ENCODE measurements around the gene ARHGAP40. TPM values are rescaled to one million over a fixed set of nuclear protein-coding genes. Genes with fewer than 3 reads are reported as not detected.

Gene ARHGAP40
- total RNA-seq, 1 donor from 2014 or later, result not detected

GRCh38 chr20:38652995-38653394 is 51.4 kb downstream of the ARHGAP40 start:
- DNase-seq, result no peak

GRCh38 chr20:38657390-38657789 is 55.8 kb downstream of the ARHGAP40 start:
- DNase-seq, result no peak

DNA sequence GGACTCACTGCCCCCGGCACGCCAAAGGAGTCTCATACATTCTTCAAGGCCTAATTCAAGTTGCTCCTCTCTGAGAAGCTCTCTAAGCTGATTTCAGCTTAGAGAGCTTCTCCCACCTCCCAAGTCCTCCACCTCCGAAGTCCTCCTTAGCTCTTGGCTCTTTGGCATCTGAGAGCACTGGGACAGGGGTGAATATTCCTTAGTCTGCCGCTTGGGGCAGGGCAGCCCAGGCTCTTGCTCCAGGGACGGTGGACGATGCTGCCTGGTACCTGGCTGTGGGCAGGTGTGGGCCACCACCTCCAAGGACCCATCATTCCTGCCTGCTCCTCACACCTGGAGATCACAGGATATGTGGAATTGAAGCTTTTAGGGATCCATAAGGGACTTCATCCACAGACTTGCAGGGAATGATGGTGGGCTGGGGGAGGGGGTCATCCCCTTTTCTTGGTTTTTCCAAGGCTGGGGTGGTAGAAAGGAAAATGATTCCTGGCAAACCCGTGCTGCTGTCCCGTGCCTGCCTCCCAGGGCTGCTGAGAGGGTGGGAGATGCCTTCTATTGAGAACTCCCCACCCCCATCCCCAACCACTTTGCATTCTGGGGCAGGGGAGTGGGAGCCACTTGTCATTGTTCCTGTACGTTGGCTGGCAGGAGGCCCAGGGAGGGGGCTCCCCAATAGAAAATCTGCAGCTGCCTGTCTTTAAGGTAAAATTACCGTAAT is 57.4 kb downstream of the ARHGAP40 start:
- no peak for DNase-seq

GRCh38 chr20:38659597-38659880 is 57.9 kb downstream of the ARHGAP40 start:
- no peak for DNase-seq

- no peak for DNase-seq
Observed at GRCh38 chr20:38660429-38660828, 58.8 kb downstream of the ARHGAP40 start.

DNA sequence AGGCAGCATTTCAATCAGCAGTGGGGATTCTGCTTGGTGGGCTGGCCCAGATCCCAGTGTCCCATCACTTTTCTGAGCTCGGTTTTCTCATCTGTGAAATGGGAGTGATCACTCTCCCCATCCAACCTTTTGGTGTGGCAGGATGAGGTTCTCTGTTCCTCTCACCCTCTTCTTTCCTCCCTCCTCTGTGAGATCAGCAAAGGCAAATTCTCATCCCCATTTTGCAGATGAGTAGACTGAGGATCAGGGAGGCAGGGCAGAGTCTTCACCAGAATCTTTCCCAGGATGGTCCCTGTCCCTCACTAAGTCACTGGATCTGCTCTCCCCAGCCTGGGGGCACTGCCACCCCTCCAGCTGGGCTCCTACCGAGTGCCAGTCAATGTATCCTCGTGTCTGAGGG is 62.1 kb downstream of the ARHGAP40 start:
- no peak for DNase-seq

GRCh38 chr20:38664284-38664683 is 62.7 kb downstream of the ARHGAP40 start:
- no peak for DNase-seq

GRCh38 chr20:38665094-38665493 is 63.5 kb downstream of the ARHGAP40 start:
- no peak for DNase-seq

DNA sequence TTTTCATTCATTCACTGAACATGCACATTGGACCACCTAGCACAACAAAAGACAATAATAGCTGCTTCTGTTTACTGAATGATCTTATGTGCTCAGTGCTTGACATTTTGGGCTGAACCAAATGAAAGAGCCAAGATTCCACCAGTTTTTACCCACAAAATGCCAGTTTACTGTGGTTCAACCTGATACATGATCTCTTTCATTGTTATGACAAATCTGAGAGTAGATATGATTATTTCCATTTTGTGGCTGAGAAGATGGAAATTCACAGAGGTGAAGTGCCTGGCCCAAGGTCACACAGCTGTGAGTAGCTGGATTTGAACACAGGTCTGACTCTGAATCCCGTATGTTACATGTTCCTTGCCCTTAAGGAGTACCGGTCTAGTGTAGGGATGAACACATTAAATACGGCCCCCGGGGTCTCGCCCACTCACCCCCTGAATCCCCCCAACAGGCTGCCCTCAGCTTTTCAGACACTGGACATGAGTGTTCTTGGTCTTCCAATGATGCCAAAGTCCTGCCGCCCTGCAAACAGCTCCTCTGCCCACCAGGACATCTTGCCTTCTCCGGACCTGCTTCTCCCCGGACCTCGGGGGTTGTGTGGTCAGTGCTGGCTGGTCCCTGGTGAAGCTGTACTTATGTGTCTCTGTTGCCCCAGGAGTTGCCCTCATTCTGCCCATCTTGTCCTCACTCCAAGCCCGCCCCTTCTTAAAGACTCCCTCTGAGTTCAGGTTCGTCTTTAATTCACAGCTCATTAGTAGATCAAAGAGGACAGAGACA is 64.1 kb downstream of the ARHGAP40 start:
- DNase-seq, result no peak

DNA sequence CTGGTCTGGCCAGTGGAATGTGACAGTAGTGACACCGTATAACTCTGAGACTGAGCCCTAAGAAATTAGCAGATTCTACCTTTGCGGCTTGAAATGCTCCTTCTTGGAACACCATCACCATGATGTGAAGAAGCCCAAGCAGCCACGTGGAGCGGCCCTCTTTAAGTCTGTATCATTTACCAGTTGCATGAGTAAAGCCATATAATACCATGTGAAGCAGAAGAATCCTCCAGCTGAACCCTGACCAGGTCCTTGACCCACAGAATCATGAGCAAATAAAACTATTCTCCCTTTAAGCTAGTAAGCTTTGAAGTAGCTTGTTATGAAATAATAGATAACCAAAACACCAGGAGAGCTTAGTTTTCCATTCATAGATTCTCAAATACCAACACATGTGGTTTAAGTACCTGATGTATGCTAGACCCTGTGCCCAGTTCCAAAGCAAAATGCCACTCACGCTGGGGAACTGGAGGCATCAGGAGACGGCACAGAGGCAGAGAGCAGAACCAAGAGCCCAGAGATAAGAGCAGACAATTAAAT is 65.9 kb downstream of the ARHGAP40 start:
- no peak for DNase-seq

- no peak for DNase-seq
Observed at GRCh38 chr20:38669688-38670087, 68.1 kb downstream of the ARHGAP40 start.

DNA sequence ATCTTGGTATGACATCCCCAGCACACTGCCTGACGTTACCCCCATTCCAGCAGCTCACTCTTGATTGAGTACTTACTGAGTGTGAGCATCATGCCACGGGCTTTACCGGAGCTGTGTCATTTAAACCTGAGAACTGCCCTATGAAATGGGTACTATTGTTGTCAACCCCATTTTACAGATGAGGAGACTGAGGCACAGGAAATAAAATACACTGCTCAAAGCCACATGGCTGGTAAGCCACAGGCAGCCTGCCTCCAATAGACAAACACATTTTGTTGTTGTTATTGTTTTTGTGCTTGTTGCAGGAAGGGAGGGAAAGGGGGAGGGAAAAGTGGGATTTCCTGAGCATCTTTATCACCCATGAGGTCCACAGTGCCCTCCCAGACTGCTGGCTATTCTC is 69.2 kb downstream of the ARHGAP40 start:
- no peak for DNase-seq

DNA sequence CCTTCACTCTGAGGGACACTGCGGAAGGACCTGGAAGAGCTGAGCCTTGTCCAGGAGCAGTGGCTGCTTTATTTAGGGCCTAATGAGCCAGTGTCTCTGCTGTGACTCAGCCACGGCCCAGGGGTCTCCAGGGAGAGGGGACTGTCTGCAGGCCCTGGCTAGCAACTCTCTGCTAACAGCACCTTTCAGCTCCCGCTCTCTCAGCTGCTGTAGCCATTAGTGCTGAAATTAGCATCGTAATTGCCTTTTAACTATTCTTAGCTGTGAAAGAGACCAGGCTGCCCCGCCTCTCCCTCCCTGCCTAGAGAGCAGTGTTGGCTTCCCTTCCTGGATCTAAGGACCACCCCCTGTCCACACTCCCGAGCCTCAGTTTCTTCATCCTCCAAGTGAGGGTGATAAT is 69.6 kb downstream of the ARHGAP40 start:
- no peak for DNase-seq

- no peak for DNase-seq
Observed at GRCh38 chr20:38671701-38672292, 70.2 kb downstream of the ARHGAP40 start.

- DNase-seq, result no peak
Observed at GRCh38 chr20:38672504-38672903, 70.9 kb downstream of the ARHGAP40 start.

- no peak for DNase-seq
Observed at GRCh38 chr20:38673261-38673660, 71.7 kb downstream of the ARHGAP40 start.

- DNase-seq, result no peak
Observed at GRCh38 chr20:38673725-38674091, 72.1 kb downstream of the ARHGAP40 start.

GRCh38 chr20:38674092-38674764 is 72.6 kb downstream of the ARHGAP40 start:
- DNase-seq, result peak; percentile 75

GRCh38 chr20:38674765-38675133 is 73.1 kb downstream of the ARHGAP40 start:
- peak; percentile 15 for DNase-seq

- no peak for DNase-seq
Observed at GRCh38 chr20:38676576-38676975, 75.0 kb downstream of the ARHGAP40 start.

- no peak for DNase-seq
Observed at GRCh38 chr20:38680500-38681306, 79.1 kb downstream of the ARHGAP40 start.

GRCh38 chr20:38685271-38685670 is 83.7 kb downstream of the ARHGAP40 start:
- no peak for DNase-seq
